Activated naive CD4-positive, alpha-beta T cell treated with anti-CD3 and anti-CD28 coated beads, Interleukin-2, amount 50 U/mL, for 72 hours (primary cell): ENCODE data around the gene RELT. TPM values are rescaled to one million over a fixed set of nuclear protein-coding genes. Genes with fewer than 3 reads are reported as not detected.

Source experiments
- ATAC-seq, 2 donors: fragments of 150-1000 bp; cut with Tn5 transposase; 2 replicates each; pipeline ENCODE4 v1.10.0; 2021; ENCODE audit warnings: mild to moderate bottlenecking in 2 of 2, moderate library complexity in 2 of 2
- DNase-seq, 2 donors: peaks; one replicate each; pipeline ENCODE4 v3.0.0; 2021 to 2022; ENCODE audit warnings: low spot score in 2 of 2
- H3K27ac Mint-ChIP-seq, 2 donors: one replicate each; pipeline ENCODE4 v1.8.0; 2022; ENCODE audit warnings: mild to moderate bottlenecking in 2 of 2, mixed read lengths in 2 of 2
- H3K36me3 Mint-ChIP-seq, 2 donors: one replicate each; pipeline ENCODE4 v1.8.0; 2022; ENCODE audit warnings: mixed read lengths in 2 of 2
- H3K9me3 Mint-ChIP-seq, 2 donors: one replicate each; pipeline ENCODE4 v1.8.0; 2022; ENCODE audit warnings: mixed read lengths in 2 of 2
- total RNA-seq, 2 donors: library from RNA; stranded (reverse); gene quantifications; one replicate each; pipeline ENCODE4 v1.2.3, GENCODE V29; 2022

RELT gene
- total RNA-seq: 10 to 100 TPM; 23.2 to 28.2 TPM

GRCh38 chr11:73376160-73376802, at the start of gene RELT:
Gene RELT (plus strand): TSS chr11:73376399. CDS start chr11:73389137, 12,738 bp downstream.
- peaks cover 5 to 6% of the 10 kb centered on the region in 2 donors for H3K36me3 Mint-ChIP-seq
- ATAC-seq (peak; percentile 78 to 84), DNase-seq (peak; percentile 93 to 100)

DNA sequence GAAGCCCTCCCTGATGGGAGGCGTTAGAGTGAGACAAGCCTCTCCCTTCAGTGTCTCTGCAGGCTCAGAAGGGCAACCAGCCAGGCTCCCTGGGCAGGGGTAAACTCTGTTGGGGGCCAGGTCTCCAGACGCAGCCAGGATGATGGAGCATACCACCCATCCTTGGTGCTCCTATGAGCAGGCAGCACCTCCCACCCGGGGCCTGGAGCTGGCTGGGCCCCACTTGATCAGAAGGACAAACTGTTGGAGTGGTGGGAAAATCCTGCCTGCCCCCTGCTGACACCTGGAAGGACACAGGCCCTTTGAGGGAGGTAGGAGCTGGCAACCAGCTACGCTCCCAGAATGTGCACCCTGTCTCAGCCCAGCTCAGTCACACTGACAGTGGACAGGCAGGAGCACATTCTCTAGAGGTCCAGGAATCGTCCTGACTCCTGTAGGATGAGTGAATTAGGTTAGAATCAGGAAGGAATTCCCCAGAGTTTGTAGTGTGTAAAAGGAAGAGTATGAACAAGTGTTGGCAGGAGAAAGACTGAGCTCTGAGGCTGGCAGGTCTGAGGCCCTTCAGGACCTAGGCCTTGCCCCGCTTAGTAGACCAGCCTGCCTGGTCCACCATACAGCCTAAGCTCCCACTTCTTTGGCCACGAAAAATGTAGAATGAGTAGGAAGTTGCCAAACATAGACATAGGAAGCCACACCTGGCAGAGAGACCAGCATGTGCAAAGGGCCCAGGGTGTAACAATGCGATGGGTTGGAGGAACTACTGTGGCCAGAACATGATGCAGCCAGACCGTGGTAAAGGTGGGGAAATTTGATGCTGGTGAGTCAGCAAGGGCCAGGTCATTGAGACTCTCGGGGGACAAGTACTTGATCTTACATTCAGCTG, 49.0 kb upstream of the RELT start:
- DNase-seq (no peak), ATAC-seq (peak; percentile 34 to 67)
- peak overlapping the region; percentile 3 to 61 for H3K27ac Mint-ChIP-seq
- no peaks in the 10 kb centered on the region for H3K36me3 Mint-ChIP-seq
- H3K9me3 Mint-ChIP-seq: no peaks in the 10 kb centered on the region

More at GRCh38 chr11:73376160-73376802, at the start of gene RELT:
- Mint-ChIP-seq H3K27ac (peak within 1 kb of the TSS; percentile 94 to 97), H3K9me3 (no peaks in the 10 kb centered on the region)

GRCh38 chr11:73327812-73328364, 48.3 kb upstream of the RELT start:
- ATAC-seq: no peak
- H3K36me3 Mint-ChIP-seq: no peaks in the 10 kb centered on the region
- H3K27ac Mint-ChIP-seq: no peak overlapping the region
- H3K9me3 Mint-ChIP-seq: no peaks in the 10 kb centered on the region
- no peak for DNase-seq

GRCh38 chr11:73330569-73331093, 45.6 kb upstream of the RELT start:
- no peaks in the 10 kb centered on the region for H3K36me3 Mint-ChIP-seq
- peak overlapping the region in 1 of 2 donors; percentile 5 for H3K27ac Mint-ChIP-seq
- ATAC-seq (no peak), DNase-seq (no peak)
- H3K9me3 Mint-ChIP-seq: no peaks in the 10 kb centered on the region

- Mint-ChIP-seq H3K36me3 (no peaks in the 10 kb centered on the region), H3K27ac (no peak overlapping the region)
- no peak for ATAC-seq
Measured at GRCh38 chr11:73331138-73331916, 44.9 kb upstream of the RELT start.

DNA sequence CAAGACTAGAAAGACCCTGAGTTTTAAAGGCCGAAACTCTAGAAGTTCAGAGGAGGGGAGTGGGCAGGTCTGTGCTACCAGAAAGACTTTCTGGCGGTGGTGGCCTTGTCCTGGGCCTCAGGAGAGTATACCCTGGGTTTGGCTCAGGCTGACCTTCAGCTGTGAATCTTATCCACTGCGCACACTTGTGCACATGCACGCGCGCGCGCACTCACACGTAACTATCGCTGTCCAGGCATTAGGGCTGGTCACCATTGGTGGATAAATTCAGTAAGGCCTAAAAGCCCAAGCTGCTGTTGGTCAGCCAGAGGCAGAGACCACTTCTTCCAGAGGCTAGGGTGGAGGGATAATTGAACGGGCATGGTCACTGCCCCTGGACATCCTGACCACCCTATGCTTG, 43.0 kb upstream of the RELT start:
- H3K36me3 Mint-ChIP-seq: no peaks in the 10 kb centered on the region
- H3K9me3 Mint-ChIP-seq: no peaks in the 10 kb centered on the region
- no peak for DNase-seq
- no peak overlapping the region for H3K27ac Mint-ChIP-seq
- no peak for ATAC-seq

More at GRCh38 chr11:73331138-73331916, 44.9 kb upstream of the RELT start:
- DNase-seq: no peak
- no peaks in the 10 kb centered on the region for H3K9me3 Mint-ChIP-seq

DNA sequence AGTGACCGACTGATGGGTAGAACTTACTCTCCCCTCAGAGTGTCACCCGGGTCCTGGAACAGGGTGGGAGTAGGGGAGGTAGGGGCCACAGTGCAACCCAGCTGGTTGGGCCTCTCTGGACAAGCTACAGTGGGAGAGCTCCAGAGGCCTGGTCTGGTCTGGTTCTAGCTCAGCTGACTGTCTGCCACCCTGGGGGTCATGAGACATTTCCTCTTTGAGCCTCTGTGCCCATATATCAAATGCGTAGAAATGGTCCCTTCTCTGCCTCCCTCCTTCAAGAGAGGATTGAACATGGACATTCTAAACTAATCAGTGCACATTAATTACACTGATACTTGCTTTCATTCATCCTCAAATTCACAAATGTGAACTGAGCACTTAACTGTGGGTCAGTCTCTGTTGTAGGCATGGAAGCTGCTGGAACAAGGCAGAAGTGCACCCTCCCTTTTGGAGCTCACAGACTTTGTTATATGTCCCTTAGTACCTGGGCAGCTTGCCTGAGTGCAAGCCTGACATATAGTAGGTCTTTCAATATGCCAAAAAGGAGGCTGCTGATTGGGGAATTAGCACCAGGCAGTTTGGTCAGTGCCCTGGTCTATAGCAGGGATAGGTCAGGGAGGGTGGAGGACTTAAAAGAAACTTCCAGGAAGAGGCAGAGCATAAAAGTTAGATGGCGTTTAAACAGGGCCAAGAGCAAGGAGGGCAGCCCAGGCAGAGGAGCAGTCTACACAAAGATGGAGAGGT, 42.4 kb upstream of the RELT start:
- no peak overlapping the region for H3K27ac Mint-ChIP-seq
- DNase-seq: no peak
- ATAC-seq: no peak
- no peaks in the 10 kb centered on the region for H3K36me3 Mint-ChIP-seq
- no peaks in the 10 kb centered on the region for H3K9me3 Mint-ChIP-seq

DNA sequence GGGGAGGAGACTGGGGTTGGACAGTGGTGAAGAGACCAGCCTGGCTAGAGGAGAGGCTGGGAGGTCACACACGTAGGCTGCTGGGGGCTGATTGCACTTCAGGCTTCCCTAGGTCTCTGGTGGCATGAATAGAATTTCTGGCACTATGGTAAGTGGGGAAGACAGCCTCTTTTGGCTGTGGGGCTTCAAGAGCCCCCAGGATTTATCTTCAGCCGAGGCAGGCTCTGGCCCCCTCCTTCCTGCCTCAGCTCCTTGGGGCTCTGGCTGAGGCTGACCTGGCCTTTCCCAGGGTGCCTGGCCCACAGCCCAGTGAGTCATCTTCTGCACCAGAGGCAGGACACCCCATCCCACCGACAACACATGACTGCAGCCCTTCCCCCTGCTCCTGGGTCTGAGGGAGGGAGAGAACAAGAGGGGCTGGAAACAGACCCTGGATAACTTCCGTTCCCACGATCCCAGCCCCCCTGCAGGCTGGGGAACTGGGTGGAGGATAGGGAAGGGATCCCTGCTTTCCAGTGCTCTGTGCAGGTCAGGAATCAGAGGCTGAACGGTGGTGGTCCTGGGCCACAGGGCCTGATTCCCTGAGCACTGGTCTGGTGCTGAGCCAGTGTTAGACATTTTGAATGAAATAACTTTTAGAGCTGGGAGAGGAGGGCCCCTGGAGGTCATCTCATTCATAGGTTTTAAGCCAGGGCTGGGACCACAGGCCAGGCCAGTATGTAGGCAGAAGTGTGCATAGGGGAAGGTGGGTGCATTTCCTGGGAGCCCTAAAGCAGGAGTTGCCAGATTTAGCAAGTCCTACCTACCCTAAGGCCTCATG, 41.6 kb upstream of the RELT start:
- Mint-ChIP-seq H3K27ac (no peak overlapping the region), H3K9me3 (no peaks in the 10 kb centered on the region), H3K36me3 (no peaks in the 10 kb centered on the region)
- ATAC-seq (no peak), DNase-seq (no peak)

- Mint-ChIP-seq H3K36me3 (no peaks in the 10 kb centered on the region), H3K9me3 (no peaks in the 10 kb centered on the region), H3K27ac (no peak overlapping the region)
- ATAC-seq (peak; percentile 67 to 78), DNase-seq (peak; percentile 70 to 87)
Measured at GRCh38 chr11:73335204-73335923, 40.8 kb upstream of the RELT start.

- Mint-ChIP-seq H3K27ac (no peak overlapping the region), H3K9me3 (no peaks in the 10 kb centered on the region), H3K36me3 (no peaks in the 10 kb centered on the region)
- ATAC-seq: no peak
- no peak for DNase-seq
Measured at GRCh38 chr11:73337846-73338245, 38.4 kb upstream of the RELT start.

GRCh38 chr11:73338279-73338678, 37.9 kb upstream of the RELT start:
- no peak for DNase-seq
- no peak for ATAC-seq
- no peak overlapping the region for H3K27ac Mint-ChIP-seq
- H3K36me3 Mint-ChIP-seq: no peaks in the 10 kb centered on the region
- H3K9me3 Mint-ChIP-seq: no peaks in the 10 kb centered on the region

DNA sequence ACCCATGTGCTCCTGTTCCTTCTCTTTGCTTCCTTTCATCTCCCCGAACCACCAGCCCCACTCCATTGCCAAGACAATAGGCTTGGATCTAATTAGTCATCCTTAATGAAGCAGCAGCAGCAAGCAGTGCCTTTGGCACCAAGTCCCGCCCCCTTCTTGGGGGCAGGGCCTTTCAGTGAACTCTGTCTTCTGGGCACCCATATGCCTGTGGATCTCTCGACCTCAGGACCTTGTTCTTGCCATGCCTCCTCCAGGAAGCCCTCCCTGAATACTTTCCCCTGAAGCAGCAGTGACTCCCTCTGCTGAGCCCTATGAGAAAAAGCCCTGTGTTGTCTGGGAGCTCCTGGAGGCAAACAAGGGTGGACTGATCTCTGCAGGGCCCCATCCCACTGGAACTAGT, 36.0 kb upstream of the RELT start:
- Mint-ChIP-seq H3K27ac (no peak overlapping the region), H3K36me3 (no peaks in the 10 kb centered on the region), H3K9me3 (no peaks in the 10 kb centered on the region)
- ATAC-seq (no peak), DNase-seq (no peak)

GRCh38 chr11:73342633-73343032, 33.6 kb upstream of the RELT start:
- Mint-ChIP-seq H3K36me3 (no peaks in the 10 kb centered on the region), H3K27ac (no peak overlapping the region), H3K9me3 (no peaks in the 10 kb centered on the region)
- ATAC-seq: no peak
- no peak for DNase-seq

GRCh38 chr11:73343076-73343873, 32.9 kb upstream of the RELT start:
- no peak for DNase-seq
- no peaks in the 10 kb centered on the region for H3K36me3 Mint-ChIP-seq

More at GRCh38 chr11:73343076-73343873, 32.9 kb upstream of the RELT start:
- Mint-ChIP-seq H3K27ac (no peak overlapping the region), H3K9me3 (no peaks in the 10 kb centered on the region)
- no peak for ATAC-seq
